ENCODE results near the gene LIPC.

- TF ChIP-seq CTCF (IDR thresholded peaks at IDR 0.05 in 4 of 5, conservative IDR thresholded peaks at IDR 0.05 in 1 of 5) (no peak), POLR2A (IDR thresholded peaks at IDR 0.05) (no peak)
Measured at GRCh38 chr15:58556028-58556361, 124.2 kb downstream of the LIPC start.
